Measurements from ENCODE around the gene PAIP1.

Gene PAIP1

GRCh38 chr5:43588842-43589241, 32.0 kb upstream of the PAIP1 start:
- Histone ChIP-seq H3K27me3 (ENCODE audit: control insufficient read depth in 3 of 3, insufficient read depth in 3 of 3, low read depth in 1 of 3, low read length in 3 of 3) (no peaks in the 10 kb centered on the region), H2BK12ac (ENCODE audit: low read length) (no peak overlapping the region), H3K9me3 (replicated peaks in 1 of 2; ENCODE audit: control insufficient read depth in 2 of 2, insufficient read depth in 1 of 2, low read depth in 1 of 2, low read length in 2 of 2) (peaks cover 2 to 10% of the 10 kb centered on the region in 2 donors), H4K8ac (ENCODE audit: low read depth, low read length) (no peak overlapping the region), H4K91ac (ENCODE audit: low read depth, low read length, poor library complexity) (no peak overlapping the region), H2BK15ac (ENCODE audit: low read length) (no peak overlapping the region), H2BK5ac (ENCODE audit: low read length) (no peak overlapping the region), H3K4me1 (ENCODE audit: control insufficient read depth in 2 of 2, insufficient read depth in 1 of 2, low read depth in 1 of 2, low read length in 2 of 2) (no peaks in the 10 kb centered on the region), H3K4me3 (ENCODE audit: low read length in 2 of 2) (no peak overlapping the region), H3K14ac (ENCODE audit: low read length) (no peak overlapping the region), H3K4ac (ENCODE audit: low read length) (no peak overlapping the region), H3K4me2 (ENCODE audit: insufficient read depth, low read length, poor library complexity, severe bottlenecking) (no peak overlapping the region), H2BK120ac (ENCODE audit: low read depth, low read length) (no peak overlapping the region), H3K9ac (ENCODE audit: low read depth, low read length, poor library complexity) (no peak overlapping the region), H3K36me3 (replicated peaks in 1 of 2; ENCODE audit: control insufficient read depth in 2 of 2, insufficient read depth in 2 of 2, low read length in 2 of 2) (peaks cover 0 to 2% of the 10 kb centered on the region in 2 donors), H3K79me1 (ENCODE audit: low read depth, low read length) (no peaks in the 10 kb centered on the region), H3K27ac (replicated peaks; ENCODE audit: low read length) (no peak overlapping the region), H3K18ac (ENCODE audit: low read length) (no peak overlapping the region), H2AK5ac (ENCODE audit: low read depth, low read length) (no peak overlapping the region), H2AFZ (ENCODE audit: low read length) (no peak overlapping the region), H3K23ac (ENCODE audit: low read depth, low read length, poor library complexity) (no peak overlapping the region)
- no CpG with 5 or more reads among the region's 1 CpG for WGBS, 2 donors (ENCODE audit: extremely low coverage in 2 of 2, insufficient read length in 2 of 2, insufficient replicate concordance in 1 of 2)
- DNase-seq (ENCODE audit: low spot score), result no peak

- no peak for DNase-seq (ENCODE audit: low spot score)
- no peak overlapping the region for H2BK120ac ChIP-seq (ENCODE audit: low read depth, low read length)
- no peak overlapping the region for H3K4me3 ChIP-seq (ENCODE audit: low read length in 2 of 2)
- no peak overlapping the region for H2AFZ ChIP-seq (ENCODE audit: low read length)
- H2BK12ac ChIP-seq (ENCODE audit: low read length), result no peak overlapping the region
- H3K4me2 ChIP-seq (ENCODE audit: insufficient read depth, low read length, poor library complexity, severe bottlenecking), result no peak overlapping the region
- H3K4ac ChIP-seq (ENCODE audit: low read length), result no peak overlapping the region
- no peak overlapping the region for H2BK5ac ChIP-seq (ENCODE audit: low read length)
- no CpG with 5 or more reads among the region's 1 CpG for WGBS, 2 donors (ENCODE audit: extremely low coverage in 2 of 2, insufficient read length in 2 of 2, insufficient replicate concordance in 1 of 2)
- no peak overlapping the region for H4K91ac ChIP-seq (ENCODE audit: low read depth, low read length, poor library complexity)
- H2AK5ac ChIP-seq (ENCODE audit: low read depth, low read length), result no peak overlapping the region
- H3K18ac ChIP-seq (ENCODE audit: low read length), result no peak overlapping the region
- no peak overlapping the region for H2BK15ac ChIP-seq (ENCODE audit: low read length)
- no peak overlapping the region for H3K27ac ChIP-seq (replicated peaks; ENCODE audit: low read length)
- H3K9ac ChIP-seq (ENCODE audit: low read depth, low read length, poor library complexity), result no peak overlapping the region
- H4K8ac ChIP-seq (ENCODE audit: low read depth, low read length), result no peak overlapping the region
- no peak overlapping the region for H3K14ac ChIP-seq (ENCODE audit: low read length)
- no peak overlapping the region for H3K23ac ChIP-seq (ENCODE audit: low read depth, low read length, poor library complexity)
- peaks cover 2 to 10% of the 10 kb centered on the region in 2 donors for H3K9me3 ChIP-seq (replicated peaks in 1 of 2; ENCODE audit: control insufficient read depth in 2 of 2, insufficient read depth in 1 of 2, low read depth in 1 of 2, low read length in 2 of 2)
- peaks cover 0 to 18% of the 10 kb centered on the region in 2 donors for H3K36me3 ChIP-seq (replicated peaks in 1 of 2; ENCODE audit: control insufficient read depth in 2 of 2, insufficient read depth in 2 of 2, low read length in 2 of 2)
- H3K4me1 ChIP-seq (ENCODE audit: control insufficient read depth in 2 of 2, insufficient read depth in 1 of 2, low read depth in 1 of 2, low read length in 2 of 2), result no peaks in the 10 kb centered on the region
- H3K79me1 ChIP-seq (ENCODE audit: low read depth, low read length), result no peaks in the 10 kb centered on the region
- H3K27me3 ChIP-seq (ENCODE audit: control insufficient read depth in 3 of 3, insufficient read depth in 3 of 3, low read depth in 1 of 3, low read length in 3 of 3), result no peaks in the 10 kb centered on the region
These were observed 27.4 kb upstream of the PAIP1 start for GRCh38 chr5:43584166-43584699.

- Histone ChIP-seq H3K4me1 (ENCODE audit: control insufficient read depth in 2 of 2, insufficient read depth in 1 of 2, low read depth in 1 of 2, low read length in 2 of 2) (no peaks in the 10 kb centered on the region), H3K9me3 (replicated peaks in 1 of 2; ENCODE audit: control insufficient read depth in 2 of 2, insufficient read depth in 1 of 2, low read depth in 1 of 2, low read length in 2 of 2) (peaks cover 2 to 10% of the 10 kb centered on the region in 2 donors), H3K79me1 (ENCODE audit: low read depth, low read length) (no peaks in the 10 kb centered on the region), H3K18ac (ENCODE audit: low read length) (no peak overlapping the region), H2BK15ac (ENCODE audit: low read length) (no peak overlapping the region), H2AK5ac (ENCODE audit: low read depth, low read length) (no peak overlapping the region), H2AFZ (ENCODE audit: low read length) (no peak overlapping the region), H3K4ac (ENCODE audit: low read length) (no peak overlapping the region), H3K27ac (replicated peaks; ENCODE audit: low read length) (no peak overlapping the region), H3K4me3 (ENCODE audit: low read length in 2 of 2) (no peak overlapping the region), H3K4me2 (ENCODE audit: insufficient read depth, low read length, poor library complexity, severe bottlenecking) (no peak overlapping the region), H4K91ac (ENCODE audit: low read depth, low read length, poor library complexity) (no peak overlapping the region), H2BK5ac (ENCODE audit: low read length) (no peak overlapping the region), H2BK12ac (ENCODE audit: low read length) (no peak overlapping the region), H3K36me3 (replicated peaks in 1 of 2; ENCODE audit: control insufficient read depth in 2 of 2, insufficient read depth in 2 of 2, low read length in 2 of 2) (peaks cover 0 to 18% of the 10 kb centered on the region in 2 donors), H3K9ac (ENCODE audit: low read depth, low read length, poor library complexity) (no peak overlapping the region), H3K23ac (ENCODE audit: low read depth, low read length, poor library complexity) (no peak overlapping the region), H4K8ac (ENCODE audit: low read depth, low read length) (no peak overlapping the region), H3K27me3 (ENCODE audit: control insufficient read depth in 3 of 3, insufficient read depth in 3 of 3, low read depth in 1 of 3, low read length in 3 of 3) (no peaks in the 10 kb centered on the region), H2BK120ac (ENCODE audit: low read depth, low read length) (no peak overlapping the region), H3K14ac (ENCODE audit: low read length) (no peak overlapping the region)
- no peak for DNase-seq (ENCODE audit: low spot score)
These were observed 26.8 kb upstream of the PAIP1 start for GRCh38 chr5:43583724-43584123.

GRCh38 chr5:43582082-43583005, 25.5 kb upstream of the PAIP1 start:
- Histone ChIP-seq H4K91ac (ENCODE audit: low read depth, low read length, poor library complexity) (no peak overlapping the region), H2BK5ac (ENCODE audit: low read length) (no peak overlapping the region), H3K14ac (ENCODE audit: low read length) (no peak overlapping the region), H3K36me3 (replicated peaks in 1 of 2; ENCODE audit: control insufficient read depth in 2 of 2, insufficient read depth in 2 of 2, low read length in 2 of 2) (peaks cover 0 to 18% of the 10 kb centered on the region in 2 donors), H3K4ac (ENCODE audit: low read length) (no peak overlapping the region), H3K23ac (ENCODE audit: low read depth, low read length, poor library complexity) (no peak overlapping the region), H2BK120ac (ENCODE audit: low read depth, low read length) (no peak overlapping the region), H4K8ac (ENCODE audit: low read depth, low read length) (no peak overlapping the region), H3K9ac (ENCODE audit: low read depth, low read length, poor library complexity) (no peak overlapping the region), H2AK5ac (ENCODE audit: low read depth, low read length) (no peak overlapping the region), H3K4me1 (ENCODE audit: control insufficient read depth in 2 of 2, insufficient read depth in 1 of 2, low read depth in 1 of 2, low read length in 2 of 2) (no peaks in the 10 kb centered on the region), H3K9me3 (replicated peaks in 1 of 2; ENCODE audit: control insufficient read depth in 2 of 2, insufficient read depth in 1 of 2, low read depth in 1 of 2, low read length in 2 of 2) (peaks cover 2 to 10% of the 10 kb centered on the region in 2 donors), H3K27ac (replicated peaks; ENCODE audit: low read length) (no peak overlapping the region), H3K79me1 (ENCODE audit: low read depth, low read length) (no peaks in the 10 kb centered on the region), H2BK15ac (ENCODE audit: low read length) (no peak overlapping the region), H3K27me3 (ENCODE audit: control insufficient read depth in 3 of 3, insufficient read depth in 3 of 3, low read depth in 1 of 3, low read length in 3 of 3) (no peaks in the 10 kb centered on the region), H3K18ac (ENCODE audit: low read length) (no peak overlapping the region), H2AFZ (ENCODE audit: low read length) (no peak overlapping the region), H2BK12ac (ENCODE audit: low read length) (no peak overlapping the region), H3K4me3 (ENCODE audit: low read length in 2 of 2) (no peak overlapping the region), H3K4me2 (ENCODE audit: insufficient read depth, low read length, poor library complexity, severe bottlenecking) (no peak overlapping the region)
- no CpG with 5 or more reads among the region's 4 CpGs for WGBS, 2 donors (ENCODE audit: extremely low coverage in 2 of 2, insufficient read length in 2 of 2, insufficient replicate concordance in 1 of 2)
- no peak for DNase-seq (ENCODE audit: low spot score)

Measured in neuronal stem cell (in vitro differentiated cells).